CD4-positive, CD25-positive, alpha-beta regulatory T cell (primary cell): ENCODE measurements around the gene PARD3. TPM values are rescaled to one million over a fixed set of nuclear protein-coding genes. Genes with fewer than 3 reads are reported as not detected.

Experiments
- ATAC-seq, 2 donors: fragments of 150-1000 bp; cut with Tn5 transposase; one replicate each; pipeline ENCODE4 v1.10.0; 2021; ENCODE audit warnings: low read depth in 2 of 2, moderate number of reproducible peaks in 2 of 2, moderate library complexity in 1 of 2
- DNase-seq, 3 donors: peaks; one replicate each; pipeline versions ENCODE4 v3.0.0 to v3.0.0-alpha.2; 2012 to 2022; ENCODE audit warnings: mixed read lengths in 1 of 3
- H3K27ac ChIP-seq: one replicate; pipeline ENCODE4 v1.7.0; 2013; ENCODE audit warnings: mild to moderate bottlenecking, low read length; ENCODE audit not compliant: insufficient read depth, poor library complexity, severe bottlenecking
- H3K27me3 ChIP-seq: one replicate; pipeline ENCODE4 v1.7.0; 2013; ENCODE audit warnings: low read length; ENCODE audit not compliant: control insufficient read depth, insufficient read depth
- H3K36me3 ChIP-seq: one replicate; pipeline ENCODE4 v1.7.0; 2013; ENCODE audit warnings: mild to moderate bottlenecking, low read length, moderate library complexity; ENCODE audit not compliant: control insufficient read depth, insufficient read depth
- H3K4me1 ChIP-seq: 2 replicates; pipeline ENCODE4 v1.7.0; 2013; ENCODE audit warnings: mild to moderate bottlenecking, low read length; ENCODE audit not compliant: insufficient read depth, control insufficient read depth, poor library complexity, severe bottlenecking
- H3K4me3 ChIP-seq: one replicate; pipeline ENCODE4 v1.7.0; 2013; ENCODE audit warnings: low read depth, mild to moderate bottlenecking, low read length, moderate library complexity
- H3K9me3 ChIP-seq, 2 experiments: 1 replicate in 1 of 2; 2 replicates in 1 of 2; pipeline ENCODE4 v1.7.0; 2013; ENCODE audit warnings: low read length in 2 of 2, mild to moderate bottlenecking in 1 of 2, moderate library complexity in 1 of 2; ENCODE audit not compliant: control insufficient read depth in 2 of 2
- H3K27ac Mint-ChIP-seq, 3 donors: one replicate each; pipeline ENCODE4 v1.8.0; 2020 to 2022; ENCODE audit warnings: mild to moderate bottlenecking in 3 of 3, mixed read lengths in 3 of 3, moderate library complexity in 2 of 3
- H3K27me3 Mint-ChIP-seq: one replicate; pipeline ENCODE4 v1.8.0; 2022; ENCODE audit warnings: mild to moderate bottlenecking, mixed read lengths
- H3K36me3 Mint-ChIP-seq: one replicate; pipeline ENCODE4 v1.8.0; 2020; ENCODE audit warnings: mixed read lengths
- H3K4me1 Mint-ChIP-seq, 4 donors: one replicate each; pipeline ENCODE4 v1.8.0; 2020 to 2022; ENCODE audit warnings: mixed read lengths in 4 of 4, mild to moderate bottlenecking in 1 of 4
- H3K4me3 Mint-ChIP-seq, 4 donors: one replicate each; pipeline ENCODE4 v1.8.0; 2020 to 2022; ENCODE audit warnings: mild to moderate bottlenecking in 4 of 4, mixed read lengths in 4 of 4, moderate library complexity in 3 of 4
- H3K9me3 Mint-ChIP-seq, 7 donors: one replicate each; pipeline ENCODE4 v1.8.0; 2020 to 2022; ENCODE audit warnings: mixed read lengths in 7 of 7, mild to moderate bottlenecking in 3 of 7, moderate library complexity in 2 of 7
- polyA plus RNA-seq, 4 donors: library from polyadenylated mRNA; unstranded; fragments of 300-500 nt; fragmentation: Illumina TruSeq; gene quantifications; one replicate each; pipeline ENCODE4 v1.2.3, GENCODE V29; 2021
- total RNA-seq: library from RNA; stranded (reverse); gene quantifications from one replicate; pipeline ENCODE4 v1.2.3, GENCODE V29; 2022

PARD3 gene
- total and polyA plus RNA-seq, 5 donors from 2014 or later, result 0.08 to 0.79 TPM; not detected in 3

DNA sequence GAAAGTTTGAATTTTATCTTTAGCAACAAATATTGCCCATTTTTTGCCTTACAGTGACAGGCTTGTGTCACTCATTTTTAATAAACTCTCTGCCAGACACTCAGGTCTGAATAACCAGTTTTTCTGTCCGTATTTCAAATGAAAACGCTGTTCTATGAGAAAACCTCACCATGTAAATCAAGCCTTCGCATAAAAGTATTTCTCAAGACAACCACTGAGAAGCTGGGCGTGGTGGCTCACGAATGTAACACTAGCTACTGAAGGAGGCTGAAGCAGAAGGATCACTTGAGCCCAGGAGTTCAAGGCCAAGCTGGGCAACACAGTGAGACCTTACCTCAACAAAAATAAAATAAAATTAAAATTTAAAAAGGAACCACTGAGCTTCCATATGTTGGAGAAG, 339.3 kb downstream of the PARD3 start:
- Histone ChIP-seq H3K27me3 (no peaks in the 10 kb centered on the region), H3K27ac (no peak overlapping the region), H3K36me3 (no peaks in the 10 kb centered on the region), H3K4me3 (no peak overlapping the region), H3K4me1 (no peaks in the 10 kb centered on the region), H3K9me3 (no peaks in the 10 kb centered on the region)
- no peak for ATAC-seq
- Mint-ChIP-seq H3K4me1 (no peaks in the 10 kb centered on the region), H3K4me3 (no peak overlapping the region), H3K9me3 (no peaks in the 10 kb centered on the region), H3K27ac (no peak overlapping the region), H3K36me3 (no peaks in the 10 kb centered on the region), H3K27me3 (no peaks in the 10 kb centered on the region)
- DNase-seq, result no peak

GRCh38 chr10:34475274-34475646, 339.8 kb downstream of the PARD3 start:
- H3K36me3 ChIP-seq, result no peaks in the 10 kb centered on the region
- Mint-ChIP-seq H3K4me3 (no peak overlapping the region), H3K9me3 (no peaks in the 10 kb centered on the region), H3K27ac (no peak overlapping the region), H3K36me3 (no peaks in the 10 kb centered on the region), H3K4me1 (no peaks in the 10 kb centered on the region), H3K27me3 (no peaks in the 10 kb centered on the region)
- H3K9me3 ChIP-seq, result no peaks in the 10 kb centered on the region
- DNase-seq (no peak), ATAC-seq (no peak)
- H3K27ac ChIP-seq, result no peak overlapping the region
- H3K27me3 ChIP-seq, result no peaks in the 10 kb centered on the region
- no peak overlapping the region for H3K4me3 ChIP-seq
- H3K4me1 ChIP-seq, result no peaks in the 10 kb centered on the region

GRCh38 chr10:34474555-34475273, 340.4 kb downstream of the PARD3 start:
- Mint-ChIP-seq H3K27me3 (no peaks in the 10 kb centered on the region), H3K4me3 (no peak overlapping the region), H3K36me3 (no peaks in the 10 kb centered on the region), H3K9me3 (peaks cover 0 to 1% (median 0%) of the 10 kb centered on the region in 7 donors), H3K27ac (no peak overlapping the region), H3K4me1 (no peaks in the 10 kb centered on the region)
- ATAC-seq, result no peak
- no peaks in the 10 kb centered on the region for H3K27me3 ChIP-seq
- no peaks in the 10 kb centered on the region for H3K36me3 ChIP-seq
- H3K9me3 ChIP-seq, result no peaks in the 10 kb centered on the region
- no peak for DNase-seq
- H3K4me3 ChIP-seq, result no peak overlapping the region
- H3K27ac ChIP-seq, result no peak overlapping the region
- H3K4me1 ChIP-seq, result no peaks in the 10 kb centered on the region

- H3K4me1 Mint-ChIP-seq, result no peaks in the 10 kb centered on the region
- H3K27me3 Mint-ChIP-seq, result no peaks in the 10 kb centered on the region
- H3K4me1 ChIP-seq, result no peaks in the 10 kb centered on the region
- ATAC-seq (no peak), DNase-seq (no peak)
- no peaks in the 10 kb centered on the region for H3K27me3 ChIP-seq
- no peaks in the 10 kb centered on the region for H3K9me3 ChIP-seq
- peaks cover 0 to 1% (median 0%) of the 10 kb centered on the region in 7 donors for H3K9me3 Mint-ChIP-seq
- no peak overlapping the region for H3K4me3 Mint-ChIP-seq
- no peak overlapping the region for H3K4me3 ChIP-seq
- H3K27ac Mint-ChIP-seq, result no peak overlapping the region
- no peaks in the 10 kb centered on the region for H3K36me3 ChIP-seq
- no peak overlapping the region for H3K27ac ChIP-seq
- H3K36me3 Mint-ChIP-seq, result no peaks in the 10 kb centered on the region
These were observed 341.1 kb downstream of the PARD3 start for GRCh38 chr10:34474009-34474376.

GRCh38 chr10:34473174-34474008, 341.7 kb downstream of the PARD3 start:
- no peaks in the 10 kb centered on the region for H3K27me3 Mint-ChIP-seq
- H3K27ac Mint-ChIP-seq, result no peak overlapping the region
- no peak overlapping the region for H3K4me3 ChIP-seq
- no peaks in the 10 kb centered on the region for H3K36me3 ChIP-seq
- H3K9me3 Mint-ChIP-seq, result peaks cover 0 to 1% (median 0%) of the 10 kb centered on the region in 7 donors
- no peak overlapping the region for H3K4me3 Mint-ChIP-seq
- H3K27me3 ChIP-seq, result no peaks in the 10 kb centered on the region
- H3K4me1 ChIP-seq, result no peaks in the 10 kb centered on the region
- DNase-seq (no peak), ATAC-seq (no peak)
- H3K36me3 Mint-ChIP-seq, result no peaks in the 10 kb centered on the region
- H3K4me1 Mint-ChIP-seq, result no peaks in the 10 kb centered on the region
- no peak overlapping the region for H3K27ac ChIP-seq
- H3K9me3 ChIP-seq, result no peaks in the 10 kb centered on the region

- Mint-ChIP-seq H3K27me3 (no peaks in the 10 kb centered on the region), H3K9me3 (peaks cover 0 to 1% (median 0%) of the 10 kb centered on the region in 7 donors), H3K4me1 (no peaks in the 10 kb centered on the region), H3K4me3 (no peak overlapping the region), H3K36me3 (no peaks in the 10 kb centered on the region), H3K27ac (no peak overlapping the region)
- no peaks in the 10 kb centered on the region for H3K4me1 ChIP-seq
- no peak overlapping the region for H3K27ac ChIP-seq
- no peak for DNase-seq
- no peak overlapping the region for H3K4me3 ChIP-seq
- no peaks in the 10 kb centered on the region for H3K27me3 ChIP-seq
- no peak for ATAC-seq
- H3K36me3 ChIP-seq, result no peaks in the 10 kb centered on the region
- no peaks in the 10 kb centered on the region for H3K9me3 ChIP-seq
These were observed 344.8 kb downstream of the PARD3 start for GRCh38 chr10:34470307-34470706.

GRCh38 chr10:34469446-34469845, 345.6 kb downstream of the PARD3 start:
- no peak for ATAC-seq
- H3K27ac Mint-ChIP-seq, result no peak overlapping the region
- H3K9me3 Mint-ChIP-seq, result peaks cover 0 to 1% (median 0%) of the 10 kb centered on the region in 7 donors
- Histone ChIP-seq H3K9me3 (no peaks in the 10 kb centered on the region), H3K27me3 (no peaks in the 10 kb centered on the region), H3K27ac (no peak overlapping the region), H3K36me3 (no peaks in the 10 kb centered on the region), H3K4me1 (no peaks in the 10 kb centered on the region), H3K4me3 (no peak overlapping the region)
- no peak overlapping the region for H3K4me3 Mint-ChIP-seq
- H3K36me3 Mint-ChIP-seq, result no peaks in the 10 kb centered on the region
- DNase-seq, result no peak
- no peaks in the 10 kb centered on the region for H3K27me3 Mint-ChIP-seq
- no peaks in the 10 kb centered on the region for H3K4me1 Mint-ChIP-seq

- no peak overlapping the region for H3K4me3 Mint-ChIP-seq
- H3K4me1 Mint-ChIP-seq, result no peaks in the 10 kb centered on the region
- Histone ChIP-seq H3K27me3 (no peaks in the 10 kb centered on the region), H3K4me3 (no peak overlapping the region), H3K4me1 (no peaks in the 10 kb centered on the region), H3K27ac (no peak overlapping the region), H3K9me3 (no peaks in the 10 kb centered on the region), H3K36me3 (no peaks in the 10 kb centered on the region)
- no peak for DNase-seq
- peaks cover 0 to 1% (median 0%) of the 10 kb centered on the region in 7 donors for H3K9me3 Mint-ChIP-seq
- H3K27me3 Mint-ChIP-seq, result no peaks in the 10 kb centered on the region
- no peak for ATAC-seq
- H3K36me3 Mint-ChIP-seq, result no peaks in the 10 kb centered on the region
- no peak overlapping the region for H3K27ac Mint-ChIP-seq
These were observed 347.2 kb downstream of the PARD3 start for GRCh38 chr10:34467902-34468301.
